Measurements from ENCODE around the gene ZDHHC13.

ZDHHC13 gene

DNA sequence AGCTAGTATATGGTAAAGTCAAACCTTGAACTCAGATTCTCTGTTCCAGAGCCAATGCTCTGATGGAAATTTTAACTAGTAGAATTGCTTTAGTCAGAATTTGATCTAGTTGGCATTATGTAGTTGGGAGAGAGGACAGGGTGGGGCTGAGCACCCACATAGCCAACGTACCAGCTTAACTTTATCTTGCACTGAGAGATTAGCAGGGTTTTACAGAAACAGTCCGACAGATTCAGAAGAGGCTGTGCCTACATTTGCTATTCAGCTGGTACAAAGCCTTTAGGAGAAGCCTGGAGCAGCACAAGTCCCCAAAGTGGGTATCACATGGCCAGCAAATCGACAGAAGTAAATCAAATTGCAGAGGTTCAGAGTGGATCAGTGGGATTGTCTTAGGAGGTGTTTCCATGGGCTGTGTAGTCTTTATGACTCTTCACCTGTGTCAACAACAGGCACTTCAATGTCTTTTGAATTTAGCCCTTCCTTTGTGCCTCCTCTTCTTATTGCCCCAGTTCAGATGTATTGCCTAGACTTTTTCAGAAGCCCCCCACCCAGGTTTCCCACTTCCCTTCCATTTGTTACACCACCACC lies 92.1 kb downstream of the ZDHHC13 start:
- Histone ChIP-seq H2AFZ (ENCODE audit: low read depth, low read length) (no peak overlapping the region), H3K27me3 (ENCODE audit: insufficient read depth, low read length) (peaks cover 17% of the 10 kb centered on the region), H3K4me1 (ENCODE audit: insufficient read depth, low read length) (peaks cover 13% of the 10 kb centered on the region), H3K9me3 (ENCODE audit: low read length) (no peaks in the 10 kb centered on the region), H3K36me3 (ENCODE audit: insufficient read depth, low read length) (no peaks in the 10 kb centered on the region), H3K4me3 (ENCODE audit: low read length) (no peak overlapping the region)

DNA sequence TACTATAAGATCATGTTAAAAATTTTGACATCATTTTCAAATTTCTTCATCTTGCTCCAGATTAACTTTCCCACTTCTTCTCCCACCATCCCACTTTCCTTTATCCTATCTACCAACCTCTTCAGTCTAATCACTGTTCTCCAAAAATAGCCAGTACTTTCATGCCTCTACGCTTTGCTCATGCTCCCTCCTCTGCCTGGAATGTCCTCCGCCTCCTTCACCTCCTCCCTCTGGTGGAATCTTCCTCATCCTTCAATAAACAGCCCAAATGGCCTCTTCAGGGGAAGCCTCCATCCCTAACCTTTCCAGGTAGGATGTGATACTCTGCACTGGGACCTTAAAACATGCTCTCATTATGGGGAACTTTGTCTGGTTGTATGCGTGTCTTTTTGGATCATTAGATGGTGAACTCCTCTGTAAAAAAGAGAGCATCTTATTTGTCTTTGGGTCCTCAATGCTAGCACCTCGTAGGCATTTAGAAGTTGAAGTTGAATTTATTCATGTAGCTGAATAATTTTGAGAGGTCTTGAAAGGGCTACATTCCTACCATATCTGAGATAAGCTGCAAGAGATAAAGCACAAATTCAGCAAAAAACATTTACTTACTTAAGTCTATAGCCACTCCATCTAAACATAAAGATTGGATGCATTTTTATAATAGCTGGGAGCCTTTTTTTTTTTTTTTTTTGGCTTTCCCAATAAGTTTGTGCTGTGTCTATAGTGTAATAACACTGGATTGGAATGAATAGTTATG lies 92.8 kb downstream of the ZDHHC13 start:
- peaks cover 22% of the 10 kb centered on the region for H3K27me3 ChIP-seq (ENCODE audit: insufficient read depth, low read length)
- no peak overlapping the region for H2AFZ ChIP-seq (ENCODE audit: low read depth, low read length)
- H3K4me3 ChIP-seq (ENCODE audit: low read length): no peak overlapping the region
- H3K9me3 ChIP-seq (ENCODE audit: low read length): no peaks in the 10 kb centered on the region
- H3K4me1 ChIP-seq (ENCODE audit: insufficient read depth, low read length): peaks cover 13% of the 10 kb centered on the region
- no peaks in the 10 kb centered on the region for H3K36me3 ChIP-seq (ENCODE audit: insufficient read depth, low read length)

DNA sequence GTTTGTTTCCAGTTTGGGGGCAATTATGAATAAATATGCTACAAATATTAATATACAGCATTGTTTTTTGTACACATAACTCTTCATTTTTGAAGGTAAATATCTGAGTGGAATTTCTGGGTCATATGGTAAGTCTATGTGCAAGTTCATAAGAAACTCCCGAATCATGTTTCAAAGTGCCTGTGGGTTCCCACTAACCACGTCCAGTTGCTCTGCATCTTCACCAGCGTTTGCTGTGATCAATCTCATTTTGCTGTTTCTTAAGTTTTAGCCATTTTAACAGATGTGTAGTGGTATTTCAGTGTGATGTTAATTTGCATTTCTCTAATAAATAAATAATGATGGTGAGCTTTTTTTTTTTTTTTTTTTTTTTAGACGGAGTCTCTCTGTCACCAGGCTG lies 99.1 kb downstream of the ZDHHC13 start:
- H3K27me3 ChIP-seq (ENCODE audit: insufficient read depth, low read length): peaks cover 9% of the 10 kb centered on the region
- H2AFZ ChIP-seq (ENCODE audit: low read depth, low read length): no peak overlapping the region
- no peak overlapping the region for H3K4me3 ChIP-seq (ENCODE audit: low read length)
- no peaks in the 10 kb centered on the region for H3K36me3 ChIP-seq (ENCODE audit: insufficient read depth, low read length)
- no peaks in the 10 kb centered on the region for H3K4me1 ChIP-seq (ENCODE audit: insufficient read depth, low read length)
- H3K9me3 ChIP-seq (ENCODE audit: low read length): no peaks in the 10 kb centered on the region

DNA sequence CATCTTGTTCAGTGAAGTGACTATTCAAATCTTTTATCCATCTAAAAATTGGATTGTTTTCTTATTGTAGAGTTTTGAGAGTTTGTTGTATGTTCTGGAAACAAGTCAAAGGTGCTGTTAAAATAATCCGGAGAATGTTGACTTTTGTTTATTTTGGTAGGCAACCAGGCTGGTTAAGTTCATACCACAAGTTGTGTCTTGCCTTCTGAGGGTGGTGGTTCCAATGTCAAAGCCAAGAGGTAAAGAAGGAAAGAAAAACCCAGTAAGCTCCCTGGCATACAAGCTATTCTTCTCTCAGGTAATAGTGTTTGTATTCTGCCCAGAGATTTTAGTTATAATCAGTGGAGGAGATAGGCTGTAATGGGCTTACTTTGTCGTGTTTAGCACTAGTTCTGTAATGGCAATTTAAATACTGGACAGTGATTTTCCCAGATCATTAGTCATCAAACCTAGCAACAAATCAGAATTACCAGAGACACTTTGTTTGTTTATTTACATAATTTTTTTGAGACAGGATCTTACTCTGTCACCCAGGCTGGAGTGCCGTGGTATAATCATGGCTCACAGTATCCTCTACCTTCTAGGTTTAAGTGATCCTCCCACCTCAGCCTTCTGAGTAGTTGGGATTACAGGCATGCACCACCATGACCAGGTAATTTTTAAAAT lies 99.9 kb downstream of the ZDHHC13 start:
- Histone ChIP-seq H3K36me3 (ENCODE audit: insufficient read depth, low read length) (no peaks in the 10 kb centered on the region), H3K4me3 (ENCODE audit: low read length) (no peak overlapping the region), H3K9me3 (ENCODE audit: low read length) (no peaks in the 10 kb centered on the region), H3K4me1 (ENCODE audit: insufficient read depth, low read length) (no peaks in the 10 kb centered on the region), H2AFZ (ENCODE audit: low read depth, low read length) (no peak overlapping the region), H3K27me3 (ENCODE audit: insufficient read depth, low read length) (peaks cover 9% of the 10 kb centered on the region)

DNA sequence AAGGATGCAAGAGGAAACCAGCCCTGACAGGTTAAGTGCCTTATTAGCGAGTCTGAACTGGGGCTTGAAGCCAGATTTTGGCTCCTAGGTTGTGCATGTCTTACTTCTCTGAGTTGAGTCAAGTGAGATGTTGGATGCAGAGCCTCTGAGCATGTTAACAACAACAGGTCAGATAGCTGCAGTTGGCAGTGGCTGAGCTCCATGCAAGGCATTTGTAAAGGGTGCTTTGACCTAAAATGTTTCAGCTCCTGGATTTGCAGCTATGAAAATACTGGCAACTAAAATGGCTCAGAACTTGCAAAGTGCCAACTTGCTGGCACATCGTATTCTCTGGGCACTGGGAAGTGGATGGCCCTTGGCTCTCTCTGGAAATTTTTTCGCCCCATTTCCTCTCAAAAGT lies 101.2 kb downstream of the ZDHHC13 start:
- H3K36me3 ChIP-seq (ENCODE audit: insufficient read depth, low read length): no peaks in the 10 kb centered on the region
- H3K27me3 ChIP-seq (ENCODE audit: insufficient read depth, low read length): peaks cover 9% of the 10 kb centered on the region
- no peak overlapping the region for H3K4me3 ChIP-seq (ENCODE audit: low read length)
- peaks cover 5% of the 10 kb centered on the region for H3K9me3 ChIP-seq (ENCODE audit: low read length)
- H3K4me1 ChIP-seq (ENCODE audit: insufficient read depth, low read length): no peaks in the 10 kb centered on the region
- H2AFZ ChIP-seq (ENCODE audit: low read depth, low read length): no peak overlapping the region

DNA sequence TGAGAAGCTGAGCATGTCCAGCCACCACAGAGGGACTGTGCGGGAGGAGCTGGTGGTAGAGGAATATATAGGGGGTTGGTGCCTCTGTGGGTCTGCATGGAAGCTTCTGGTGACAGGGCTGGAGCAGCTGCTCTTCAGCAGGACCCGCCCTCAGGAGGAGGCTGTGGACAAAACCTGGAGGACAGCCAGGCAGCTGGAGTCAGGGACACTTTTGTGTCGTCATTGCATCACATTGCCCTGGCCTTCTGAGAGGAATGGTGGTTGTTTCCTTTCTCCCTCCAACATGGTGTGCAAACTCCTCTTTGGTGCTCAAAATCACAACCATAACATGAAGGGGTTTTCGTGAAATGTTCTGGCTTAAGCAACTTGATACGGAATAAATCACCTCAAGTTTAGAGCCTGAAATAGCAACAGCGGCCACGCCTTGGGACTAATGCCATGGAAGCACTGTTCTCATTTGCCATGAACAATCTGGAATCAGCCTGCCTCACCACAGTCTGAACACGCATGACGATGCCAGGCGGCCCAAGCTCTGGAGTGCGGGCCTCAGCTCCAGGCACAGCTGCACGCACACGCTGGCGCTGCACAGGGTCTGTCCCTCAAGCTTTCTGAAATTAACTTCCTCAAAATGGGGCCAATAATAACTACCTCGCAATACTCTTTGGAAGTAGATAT lies 102.0 kb downstream of the ZDHHC13 start:
- Histone ChIP-seq H2AFZ (ENCODE audit: low read depth, low read length) (no peak overlapping the region), H3K4me1 (ENCODE audit: insufficient read depth, low read length) (no peaks in the 10 kb centered on the region), H3K27me3 (ENCODE audit: insufficient read depth, low read length) (peaks cover 4% of the 10 kb centered on the region), H3K4me3 (ENCODE audit: low read length) (no peak overlapping the region), H3K9me3 (ENCODE audit: low read length) (peaks cover 5% of the 10 kb centered on the region), H3K36me3 (ENCODE audit: insufficient read depth, low read length) (peaks cover 3% of the 10 kb centered on the region)

DNA sequence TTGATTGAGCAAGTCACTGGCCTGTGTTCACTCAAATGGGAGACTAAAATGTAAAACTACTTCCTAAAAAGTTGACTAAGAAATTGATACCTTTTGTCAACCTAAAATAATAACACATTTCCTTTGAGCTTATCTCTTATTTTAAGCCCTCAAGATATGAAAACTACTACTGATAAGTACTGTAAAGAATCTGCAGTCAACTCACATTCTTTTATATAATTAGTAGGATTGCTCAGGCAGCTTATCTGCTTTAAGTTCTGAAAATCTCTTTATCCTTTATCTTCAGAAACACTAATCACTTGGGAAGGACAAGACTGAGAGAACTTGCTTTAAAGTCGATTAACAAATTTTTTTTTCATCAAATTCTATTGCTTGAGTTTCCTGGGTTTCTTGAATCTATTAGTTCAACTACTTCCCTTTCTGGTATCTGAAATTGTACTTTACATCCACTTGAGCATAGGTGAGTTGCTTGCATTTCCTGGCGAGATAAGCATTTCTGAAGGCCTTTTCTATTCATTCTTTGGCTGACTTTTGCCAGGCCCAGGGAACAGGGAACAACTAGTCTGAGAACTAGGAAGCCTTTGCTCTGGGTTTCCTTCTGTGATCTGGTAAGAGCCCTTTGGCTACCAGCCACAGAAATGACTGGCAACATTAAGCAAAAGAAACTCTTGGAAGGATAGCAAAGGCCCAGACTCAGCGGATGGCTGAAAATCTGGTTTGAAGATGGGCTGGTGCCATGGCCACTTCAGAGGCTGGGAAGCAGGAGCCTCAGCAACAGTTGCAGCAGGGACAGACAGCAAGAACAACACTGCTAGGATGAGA lies 104.1 kb downstream of the ZDHHC13 start:
- peaks cover 11% of the 10 kb centered on the region for H3K36me3 ChIP-seq (ENCODE audit: insufficient read depth, low read length)
- peaks cover 5% of the 10 kb centered on the region for H3K9me3 ChIP-seq (ENCODE audit: low read length)
- H2AFZ ChIP-seq (ENCODE audit: low read depth, low read length): no peak overlapping the region
- no peaks in the 10 kb centered on the region for H3K4me1 ChIP-seq (ENCODE audit: insufficient read depth, low read length)
- no peak overlapping the region for H3K4me3 ChIP-seq (ENCODE audit: low read length)
- no peaks in the 10 kb centered on the region for H3K27me3 ChIP-seq (ENCODE audit: insufficient read depth, low read length)

DNA sequence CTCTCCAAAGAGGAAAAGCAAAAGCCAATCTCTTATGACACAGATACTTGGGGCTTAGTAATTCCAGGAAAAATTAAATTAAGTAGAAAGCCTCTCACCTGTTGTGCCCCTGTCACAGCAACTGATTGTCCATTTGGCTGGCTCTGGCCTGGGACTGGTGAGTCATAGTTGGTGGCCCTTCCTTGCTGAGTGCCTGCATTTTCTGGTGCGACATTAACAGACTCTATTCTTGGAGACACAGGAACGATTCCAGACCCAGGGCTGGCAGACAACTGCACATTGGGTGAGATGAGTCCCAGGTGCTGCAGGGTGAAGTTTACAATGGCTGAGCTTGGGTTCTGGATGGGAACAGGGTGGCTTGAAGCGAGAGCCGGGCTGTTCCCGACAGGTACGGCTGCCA lies 108.2 kb downstream of the ZDHHC13 start:
- Histone ChIP-seq H3K4me3 (ENCODE audit: low read length) (no peak overlapping the region), H3K36me3 (ENCODE audit: insufficient read depth, low read length) (peaks cover 26% of the 10 kb centered on the region), H3K27me3 (ENCODE audit: insufficient read depth, low read length) (no peaks in the 10 kb centered on the region), H2AFZ (ENCODE audit: low read depth, low read length) (no peak overlapping the region), H3K4me1 (ENCODE audit: insufficient read depth, low read length) (no peaks in the 10 kb centered on the region), H3K9me3 (ENCODE audit: low read length) (peaks cover 5% of the 10 kb centered on the region)

DNA sequence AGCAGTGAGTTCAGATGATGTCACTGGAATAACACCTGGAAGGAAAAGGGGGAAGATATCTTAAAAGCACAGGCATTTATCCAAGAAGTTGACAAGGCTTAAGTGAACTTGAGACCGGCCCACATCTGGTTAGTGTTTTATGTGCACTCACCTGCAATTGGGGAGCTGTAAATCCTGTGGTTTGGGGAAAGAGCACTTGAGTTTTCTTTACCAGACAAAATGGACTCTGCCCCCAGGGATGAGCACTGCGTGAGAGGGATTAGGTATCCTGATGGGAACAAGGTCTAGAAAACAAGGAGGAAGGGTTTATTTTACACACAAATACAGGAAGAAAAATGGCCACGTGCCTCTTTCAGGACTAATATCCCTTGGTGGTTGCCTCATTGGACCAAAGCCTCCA lies 108.6 kb downstream of the ZDHHC13 start:
- H2AFZ ChIP-seq (ENCODE audit: low read depth, low read length): no peak overlapping the region
- H3K4me3 ChIP-seq (ENCODE audit: low read length): no peak overlapping the region
- peaks cover 29% of the 10 kb centered on the region for H3K36me3 ChIP-seq (ENCODE audit: insufficient read depth, low read length)
- H3K27me3 ChIP-seq (ENCODE audit: insufficient read depth, low read length): no peaks in the 10 kb centered on the region
- H3K4me1 ChIP-seq (ENCODE audit: insufficient read depth, low read length): no peaks in the 10 kb centered on the region
- H3K9me3 ChIP-seq (ENCODE audit: low read length): peaks cover 5% of the 10 kb centered on the region
